ENCODE results near the gene LIN54. TPM values are rescaled to one million over a fixed set of nuclear protein-coding genes. Genes with fewer than 3 reads are reported as not detected.

LIN54 gene
- polyA plus RNA-seq, 1 of the 3 experiments (the other 2 are of a cell fraction), result 6.4 TPM

DNA sequence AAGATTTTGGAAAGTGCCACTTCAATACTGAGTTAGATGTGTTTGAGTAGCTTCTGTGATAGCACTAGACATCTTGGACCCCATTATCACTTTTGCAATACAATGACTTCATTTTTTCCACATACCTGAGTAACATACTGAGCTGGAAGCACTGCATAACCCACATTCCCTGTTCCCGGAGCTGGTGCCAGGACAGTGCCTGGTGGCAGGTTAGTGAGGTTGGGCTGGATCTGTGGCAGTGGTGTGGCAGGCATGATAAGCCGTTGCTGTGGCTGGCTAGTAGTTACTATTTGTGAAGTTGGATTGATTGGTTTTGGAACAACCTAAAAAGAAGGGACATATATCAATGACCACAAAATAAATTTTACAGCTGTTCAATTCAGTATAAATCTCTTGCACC lies 71.2 kb downstream of the LIN54 start (continued):
- TF ChIP-seq RAD21 (IDR thresholded peaks at IDR 0.05; ENCODE audit: low read length), result no peak
- TF ChIP-seq, protein P1, sequence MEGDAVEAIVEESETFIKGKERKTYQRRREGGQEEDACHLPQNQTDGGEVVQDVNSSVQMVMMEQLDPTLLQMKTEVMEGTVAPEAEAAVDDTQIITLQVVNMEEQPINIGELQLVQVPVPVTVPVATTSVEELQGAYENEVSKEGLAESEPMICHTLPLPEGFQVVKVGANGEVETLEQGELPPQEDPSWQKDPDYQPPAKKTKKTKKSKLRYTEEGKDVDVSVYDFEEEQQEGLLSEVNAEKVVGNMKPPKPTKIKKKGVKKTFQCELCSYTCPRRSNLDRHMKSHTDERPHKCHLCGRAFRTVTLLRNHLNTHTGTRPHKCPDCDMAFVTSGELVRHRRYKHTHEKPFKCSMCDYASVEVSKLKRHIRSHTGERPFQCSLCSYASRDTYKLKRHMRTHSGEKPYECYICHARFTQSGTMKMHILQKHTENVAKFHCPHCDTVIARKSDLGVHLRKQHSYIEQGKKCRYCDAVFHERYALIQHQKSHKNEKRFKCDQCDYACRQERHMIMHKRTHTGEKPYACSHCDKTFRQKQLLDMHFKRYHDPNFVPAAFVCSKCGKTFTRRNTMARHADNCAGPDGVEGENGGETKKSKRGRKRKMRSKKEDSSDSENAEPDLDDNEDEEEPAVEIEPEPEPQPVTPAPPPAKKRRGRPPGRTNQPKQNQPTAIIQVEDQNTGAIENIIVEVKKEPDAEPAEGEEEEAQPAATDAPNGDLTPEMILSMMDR (IDR thresholded peaks at IDR 0.05), result no peak

DNA sequence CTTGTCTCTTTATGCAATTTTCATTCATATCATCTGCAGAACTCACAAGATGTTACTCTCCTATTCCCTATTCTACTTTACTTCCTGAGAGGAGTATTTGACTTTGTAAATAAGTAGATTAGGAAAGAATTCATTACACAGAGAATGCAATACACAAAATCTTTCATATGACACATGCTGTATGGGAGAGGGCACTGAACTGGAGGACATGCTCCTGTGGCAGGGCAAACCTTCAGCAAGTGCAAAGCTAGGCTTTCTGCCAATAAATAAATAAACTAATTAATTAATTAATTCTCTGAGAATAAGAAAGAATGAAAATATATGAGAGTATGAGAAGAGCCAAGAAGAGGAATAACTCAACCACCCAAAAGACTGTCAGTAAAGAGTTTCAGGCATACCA lies 76.2 kb downstream of the LIN54 start:
- Histone ChIP-seq H3K36me3 (replicated peaks in 1 of 2; ENCODE audit: control insufficient read depth in 1 of 2, insufficient read depth in 2 of 2, low read length in 1 of 2) (peaks cover 49 to 70% of the 10 kb centered on the region in 2 experiments), H3K4me2 (no peak overlapping the region), H4K20me1 (ENCODE audit: insufficient read depth) (no peaks in the 10 kb centered on the region), H3K9me2 (no peaks in the 10 kb centered on the region), H3K9ac (no peak overlapping the region), H3K4me1 (ENCODE audit: control insufficient read depth in 1 of 2, insufficient read depth in 2 of 2, low read depth in 1 of 2, low read length in 1 of 2) (no peaks in the 10 kb centered on the region; a peak in 1 of 4 replicates), H2AFZ (ENCODE audit: low read depth) (no peak overlapping the region), H3K27me3 (ENCODE audit: insufficient read depth) (no peaks in the 10 kb centered on the region), H3K27ac (ENCODE audit: low read depth in 2 of 2, low read length in 1 of 2) (no peak overlapping the region), H3K9me3 (no peaks in the 10 kb centered on the region), H3K79me2 (ENCODE audit: insufficient read depth) (no peaks in the 10 kb centered on the region), H3F3A (replicated peaks; ENCODE audit: insufficient read depth) (no peaks in the 10 kb centered on the region), H3K4me3 (ENCODE audit: low read depth in 2 of 2, low read length in 1 of 2) (no peak overlapping the region)
- DNase-seq, result no peak
- ChIA-PET POLR2A (no interaction called here), CTCF (no interaction called here)
- TF ChIP-seq RXRA (IDR thresholded peaks at IDR 0.05; ENCODE audit: borderline replicate concordance, low read depth), result no peak
- no peak for TF ChIP-seq GATA2 (CRISPR knock-in tag; IDR thresholded peaks at IDR 0.05)
- no peak for TF ChIP-seq TAF1 (IDR thresholded peaks at IDR 0.05; ENCODE audit: borderline replicate concordance, low read depth, low read length)
- TF ChIP-seq RAD21 (IDR thresholded peaks at IDR 0.05; ENCODE audit: low read length), result no peak
- no peak for TF ChIP-seq NFIC (IDR thresholded peaks at IDR 0.05; ENCODE audit: borderline replicate concordance)
- TF ChIP-seq EP300 (IDR thresholded peaks at IDR 0.05; ENCODE audit: borderline replicate concordance in 1 of 2, low read depth in 1 of 2, low read length in 1 of 2), result no peak
- TF ChIP-seq, protein P2, sequence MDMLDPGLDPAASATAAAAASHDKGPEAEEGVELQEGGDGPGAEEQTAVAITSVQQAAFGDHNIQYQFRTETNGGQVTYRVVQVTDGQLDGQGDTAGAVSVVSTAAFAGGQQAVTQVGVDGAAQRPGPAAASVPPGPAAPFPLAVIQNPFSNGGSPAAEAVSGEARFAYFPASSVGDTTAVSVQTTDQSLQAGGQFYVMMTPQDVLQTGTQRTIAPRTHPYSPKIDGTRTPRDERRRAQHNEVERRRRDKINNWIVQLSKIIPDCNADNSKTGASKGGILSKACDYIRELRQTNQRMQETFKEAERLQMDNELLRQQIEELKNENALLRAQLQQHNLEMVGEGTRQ (IDR thresholded peaks at IDR 0.05; ENCODE audit: borderline replicate concordance, low read depth, low read length), result no peak
- TF ChIP-seq, protein P3, sequence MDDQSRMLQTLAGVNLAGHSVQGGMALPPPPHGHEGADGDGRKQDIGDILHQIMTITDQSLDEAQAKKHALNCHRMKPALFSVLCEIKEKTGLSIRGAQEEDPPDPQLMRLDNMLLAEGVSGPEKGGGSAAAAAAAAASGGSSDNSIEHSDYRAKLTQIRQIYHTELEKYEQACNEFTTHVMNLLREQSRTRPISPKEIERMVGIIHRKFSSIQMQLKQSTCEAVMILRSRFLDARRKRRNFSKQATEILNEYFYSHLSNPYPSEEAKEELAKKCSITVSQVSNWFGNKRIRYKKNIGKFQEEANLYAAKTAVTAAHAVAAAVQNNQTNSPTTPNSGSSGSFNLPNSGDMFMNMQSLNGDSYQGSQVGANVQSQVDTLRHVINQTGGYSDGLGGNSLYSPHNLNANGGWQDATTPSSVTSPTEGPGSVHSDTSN (IDR thresholded peaks at IDR 0.05), result no peak
- TF ChIP-seq POLR2AphosphoS5 (IDR thresholded peaks at IDR 0.05; ENCODE audit: low read depth, low read length), result no peak
- no peak for TF ChIP-seq ELF1 (IDR thresholded peaks at IDR 0.05)
